Vagina (tissue), 2 donors: Measurements from ENCODE around the gene ARID5B. TPM values are rescaled to one million over a fixed set of nuclear protein-coding genes. Genes with fewer than 3 reads are reported as not detected.

ENCODE experiments used
- DNase-seq, 2 donors: peaks; one replicate each; pipeline ENCODE4 v3.0.0-alpha.2; 2017; ENCODE audit errors: extremely low spot score in 2 of 2
- H3K27ac ChIP-seq: fragments of 200-600 bp; sonication (generic); one replicate; pipeline ENCODE4 v1.5.1; 2019
- H3K27me3 ChIP-seq: fragments of 200-600 bp; sonication (generic); one replicate; pipeline ENCODE4 v1.5.1; 2019
- H3K36me3 ChIP-seq, 2 donors: fragments of 200-600 bp; sonication (generic); one replicate each; pipeline ENCODE4 v1.5.1; 2017 to 2019
- H3K4me1 ChIP-seq: fragments of 200-600 bp; sonication (generic); one replicate; pipeline ENCODE4 v1.5.1; 2019
- H3K4me3 ChIP-seq, 2 donors: fragments of 200-600 bp; sonication (generic); 1 replicate in 1 of 2; 2 replicates in 1 of 2; pipeline ENCODE4 v1.5.1; 2016 to 2019
- H3K9me3 ChIP-seq: fragments of 200-600 bp; sonication (generic); one replicate; pipeline ENCODE4 v1.5.1; 2019
- CTCF ChIP-seq, 3 experiments: fragments of 450-650 bp in 2 of 3; fragments of 200-600 bp in 1 of 3; sonication (generic) in 1 of 3; IDR thresholded peaks; one replicate each; pipeline ENCODE4 v1.5.1; 2017 to 2019; ENCODE audit warnings: antibody characterized with exemption in 3 of 3, mild to moderate bottlenecking in 2 of 3, moderate library complexity in 2 of 3
- POLR2A ChIP-seq, 2 donors: fragments of 450-650 bp; IDR thresholded peaks; one replicate each; pipeline ENCODE4 v1.6.1; 2017; ENCODE audit warnings: antibody characterized with exemption in 2 of 2, mild to moderate bottlenecking in 2 of 2, moderate library complexity in 2 of 2
- POLR2AphosphoS5 ChIP-seq, 2 donors: sonication (generic); formaldehyde crosslinking; IDR thresholded peaks; one replicate each; pipeline ENCODE4 v1.9.0; 2017; ENCODE audit warnings: antibody characterized with exemption in 2 of 2, mild to moderate bottlenecking in 2 of 2, low read depth in 1 of 2; ENCODE audit not compliant: insufficient read depth in 1 of 2
- intact Hi-C: fragments of 100-400 bp; cut with DNase I; formaldehyde crosslinking; loops from one replicate; pipeline ENCODE4 v1.15.1; 2023
- total RNA-seq: library from RNA; depleted of rRNA; stranded (reverse); fragments of >200 nt; gene quantifications from one replicate; pipeline ENCODE4 v1.2.3, GENCODE V29; 2016

Gene ARID5B
- total RNA-seq, 1 donor from 2014 or later: 75.9 TPM

- TF ChIP-seq POLR2AphosphoS5 (IDR thresholded peaks at IDR 0.05; ENCODE audit: insufficient read depth in 1 of 2, low read depth in 1 of 2) (no peak), CTCF (IDR thresholded peaks at IDR 0.05) (no peak)
- Histone ChIP-seq H3K4me1 (peaks cover 11% of the 10 kb centered on the region), H3K4me3 (no peak overlapping the region), H3K36me3 (no peaks in the 10 kb centered on the region), H3K9me3 (no peaks in the 10 kb centered on the region), H3K27ac (no peak overlapping the region), H3K27me3 (no peaks in the 10 kb centered on the region)
- intact Hi-C loops: no loop called here
- no peak for DNase-seq
Measured at GRCh38 chr10:62112300-62112699, 210.8 kb downstream of the ARID5B start.

- TF ChIP-seq POLR2AphosphoS5 (IDR thresholded peaks at IDR 0.05; ENCODE audit: insufficient read depth in 1 of 2, low read depth in 1 of 2) (no peak), POLR2A (IDR thresholded peaks at IDR 0.05) (no peak), CTCF (IDR thresholded peaks at IDR 0.05) (no peak)
- intact Hi-C loops: no loop called here
- Histone ChIP-seq H3K9me3 (no peaks in the 10 kb centered on the region), H3K27ac (no peak overlapping the region), H3K36me3 (no peaks in the 10 kb centered on the region), H3K27me3 (no peaks in the 10 kb centered on the region), H3K4me1 (peaks cover 11% of the 10 kb centered on the region), H3K4me3 (no peak overlapping the region)
- DNase-seq: no peak
Measured at GRCh38 chr10:62112963-62113362, 211.5 kb downstream of the ARID5B start.

GRCh38 chr10:62113680-62114079 lies 212.2 kb downstream of the ARID5B start:
- no peak for DNase-seq
- peaks cover 11% of the 10 kb centered on the region for H3K4me1 ChIP-seq
- no peaks in the 10 kb centered on the region for H3K9me3 ChIP-seq
- H3K27ac ChIP-seq: no peak overlapping the region
- intact Hi-C loops: no loop called here
- no peak for TF ChIP-seq POLR2A (IDR thresholded peaks at IDR 0.05)
- TF ChIP-seq POLR2AphosphoS5 (IDR thresholded peaks at IDR 0.05; ENCODE audit: insufficient read depth in 1 of 2, low read depth in 1 of 2): no peak
- no peak for TF ChIP-seq CTCF (IDR thresholded peaks at IDR 0.05)
- no peaks in the 10 kb centered on the region for H3K27me3 ChIP-seq
- H3K4me3 ChIP-seq: no peak overlapping the region
- no peaks in the 10 kb centered on the region for H3K36me3 ChIP-seq

GRCh38 chr10:62115321-62115720 lies 213.8 kb downstream of the ARID5B start:
- TF ChIP-seq CTCF (IDR thresholded peaks at IDR 0.05): no peak
- TF ChIP-seq POLR2A (IDR thresholded peaks at IDR 0.05): no peak
- no peak for TF ChIP-seq POLR2AphosphoS5 (IDR thresholded peaks at IDR 0.05; ENCODE audit: insufficient read depth in 1 of 2, low read depth in 1 of 2)
- DNase-seq: no peak
- peaks cover 11% of the 10 kb centered on the region for H3K4me1 ChIP-seq
- H3K36me3 ChIP-seq: no peaks in the 10 kb centered on the region
- H3K27ac ChIP-seq: no peak overlapping the region
- no peaks in the 10 kb centered on the region for H3K27me3 ChIP-seq
- no peaks in the 10 kb centered on the region for H3K9me3 ChIP-seq
- H3K4me3 ChIP-seq: no peak overlapping the region
- intact Hi-C loops: no loop called here

GRCh38 chr10:62115842-62116241 lies 214.3 kb downstream of the ARID5B start:
- DNase-seq: no peak
- intact Hi-C loops: no loop called here
- Histone ChIP-seq H3K4me3 (no peak overlapping the region), H3K9me3 (no peaks in the 10 kb centered on the region), H3K27ac (no peak overlapping the region), H3K36me3 (no peaks in the 10 kb centered on the region), H3K27me3 (no peaks in the 10 kb centered on the region), H3K4me1 (peaks cover 11% of the 10 kb centered on the region)
- TF ChIP-seq POLR2AphosphoS5 (IDR thresholded peaks at IDR 0.05; ENCODE audit: insufficient read depth in 1 of 2, low read depth in 1 of 2) (no peak), POLR2A (IDR thresholded peaks at IDR 0.05) (no peak), CTCF (IDR thresholded peaks at IDR 0.05) (no peak)
